NCI-H774 (cell line): Measurements from ENCODE around the gene FBXW8.

ENCODE experiments used
- DNase-seq: peaks from one replicate; lab custom pipeline; 2025; lab: John Stamatoyannopoulos, UW

The FBXW8 gene

DNA sequence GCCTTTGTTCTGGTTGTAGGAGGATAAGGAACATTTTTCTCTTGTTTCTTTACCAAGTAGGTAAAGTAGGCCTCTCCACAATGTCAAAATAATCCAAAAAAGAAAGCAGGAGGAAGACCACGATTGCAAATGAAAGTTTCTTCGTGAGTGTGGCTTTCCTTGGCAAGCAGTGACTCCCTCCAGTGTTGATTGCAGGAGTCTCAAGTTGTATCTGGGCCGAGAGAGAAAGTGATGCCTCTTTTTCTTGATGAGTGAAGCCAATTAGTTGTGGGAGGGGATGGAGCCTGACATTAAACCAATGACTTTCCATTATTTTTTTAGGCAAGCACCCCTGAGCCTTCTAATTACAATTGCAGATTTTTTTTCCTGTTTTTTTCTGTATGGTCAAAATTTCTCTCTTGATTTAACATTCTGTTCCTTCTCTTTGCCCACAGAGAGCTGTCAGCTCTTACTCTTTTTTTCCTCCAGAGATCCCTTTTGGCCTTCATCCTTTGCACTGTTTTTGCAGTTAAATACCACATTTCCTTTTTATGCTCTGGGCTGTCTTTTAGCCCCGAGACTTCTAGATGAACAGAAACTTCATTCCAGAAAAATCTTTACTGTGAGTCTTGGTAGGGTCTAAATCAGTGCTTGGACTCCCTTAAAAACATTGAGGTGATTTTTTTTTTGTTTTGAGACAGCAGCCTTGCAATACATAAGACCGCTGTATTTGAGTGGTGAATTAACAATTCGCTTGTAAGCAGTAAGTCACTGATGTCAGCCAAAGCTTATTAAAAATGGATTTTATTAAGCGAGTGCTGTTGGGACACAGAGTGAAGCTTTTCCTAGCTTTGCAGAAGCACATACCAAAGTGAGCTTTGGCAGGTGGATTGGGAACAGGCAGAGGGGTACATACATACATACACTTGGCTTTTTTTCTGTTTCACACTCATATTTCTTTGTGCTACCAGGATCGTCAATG, 15.8 kb downstream of the FBXW8 start:
- no peak for DNase-seq

DNA sequence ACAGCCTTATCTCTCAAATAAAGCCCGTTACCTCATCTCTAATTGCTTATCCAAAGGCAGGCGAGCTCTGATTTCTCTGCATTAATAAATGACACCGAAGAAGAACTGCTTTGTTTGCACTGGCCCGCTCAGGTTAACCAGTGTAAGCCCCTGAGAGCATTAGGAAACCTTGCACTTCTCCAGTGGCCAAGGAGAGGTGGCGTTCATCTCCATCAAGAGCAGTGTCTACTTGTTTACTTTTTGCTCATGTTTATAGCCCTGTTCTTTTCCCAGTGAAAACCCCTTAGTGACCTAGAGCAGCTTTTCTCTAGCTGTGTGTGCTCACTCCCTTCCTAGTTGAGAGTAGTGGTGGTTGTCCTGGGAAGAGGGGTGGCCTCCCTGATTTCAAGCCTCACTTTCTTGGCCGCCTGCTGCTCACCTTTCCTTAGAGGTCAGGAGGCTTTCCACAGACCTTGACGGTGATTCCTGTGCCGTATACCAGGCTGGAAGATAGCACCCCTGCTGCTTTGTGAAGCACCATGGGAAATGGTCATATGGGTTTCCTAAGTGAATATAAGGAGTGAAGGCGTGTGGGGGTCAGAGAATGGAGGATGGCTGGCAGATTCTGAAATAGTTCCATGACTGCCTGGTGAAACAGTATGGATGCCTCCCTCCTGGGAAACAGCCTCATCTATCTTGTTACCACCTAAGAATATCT, 16.6 kb downstream of the FBXW8 start:
- DNase-seq = no peak

DNA sequence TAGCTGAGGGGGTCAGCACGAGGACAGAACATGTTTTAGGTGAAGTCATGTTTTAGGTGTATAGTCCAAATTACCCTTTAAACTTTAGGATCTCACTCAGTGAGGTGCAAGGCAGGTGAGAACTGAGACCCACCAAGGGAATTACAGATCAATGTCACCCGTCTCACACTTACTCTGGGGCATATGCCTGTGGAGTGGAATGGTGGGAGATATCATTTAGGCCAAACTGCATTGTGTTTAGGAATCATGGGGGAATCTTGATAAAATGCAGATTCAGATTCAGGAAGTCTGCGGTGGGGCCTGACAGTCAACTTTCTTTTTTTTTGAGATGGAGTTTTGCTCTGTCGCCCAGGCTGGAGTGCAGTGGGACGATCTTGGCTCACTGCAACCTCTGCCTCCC, 17.8 kb downstream of the FBXW8 start:
- DNase-seq = no peak

DNA sequence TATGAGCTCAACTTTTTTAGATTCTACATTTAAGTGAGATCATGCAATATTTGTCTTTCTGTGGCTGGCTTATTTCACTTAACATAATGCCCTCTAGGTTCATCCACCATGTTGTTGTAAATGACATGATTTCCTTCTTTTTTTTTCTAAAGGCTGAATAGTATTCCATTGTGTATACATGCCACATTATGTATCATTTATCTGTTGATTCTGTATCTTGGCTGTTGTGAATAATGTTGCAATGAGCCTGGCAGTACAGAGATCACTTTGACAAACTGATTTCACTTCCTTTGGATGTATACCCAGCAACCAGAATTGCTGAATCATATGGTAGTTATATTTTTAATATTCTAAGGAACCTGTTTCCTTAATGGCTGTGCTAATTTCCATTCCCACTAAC, 19.1 kb downstream of the FBXW8 start:
- no peak for DNase-seq

DNA sequence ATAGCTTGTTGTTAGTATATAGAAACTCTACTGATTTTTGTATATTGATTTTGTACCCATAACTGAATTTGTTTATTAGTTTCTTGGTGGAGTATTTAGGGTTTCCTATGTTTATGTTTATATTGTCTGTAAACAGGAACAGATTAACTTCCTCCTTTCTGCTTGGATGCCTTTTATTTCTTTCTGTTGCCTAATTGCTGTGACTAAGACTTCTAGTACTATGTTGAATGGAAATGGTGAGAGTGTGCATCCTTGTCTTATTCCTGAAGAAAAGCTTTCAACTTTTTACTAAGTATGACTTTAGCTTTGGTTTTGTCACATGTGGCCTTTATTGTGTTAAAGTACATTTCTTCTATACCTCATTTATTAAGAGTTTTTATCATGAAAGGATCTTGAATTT, 20.9 kb downstream of the FBXW8 start:
- no peak for DNase-seq

DNA sequence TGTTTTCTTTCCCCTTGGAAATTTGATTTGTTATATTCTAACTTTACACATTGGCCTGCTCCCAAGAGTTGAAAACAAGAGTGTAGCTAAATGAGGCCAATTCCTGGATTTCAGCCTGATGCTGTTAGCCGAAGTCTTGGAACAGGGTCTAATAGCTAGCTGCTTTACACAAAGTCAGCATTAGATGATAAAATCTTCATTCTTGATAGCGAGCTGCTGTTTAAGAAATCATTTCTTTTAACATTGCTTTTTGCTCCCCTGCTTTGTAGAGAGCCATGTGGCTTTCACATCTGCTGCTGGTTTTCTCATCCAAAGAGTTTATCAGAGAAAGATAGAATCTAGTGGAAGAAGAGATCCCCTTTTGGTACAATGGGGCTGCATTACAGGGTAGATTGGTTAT, 22.3 kb downstream of the FBXW8 start:
- DNase-seq = no peak

DNA sequence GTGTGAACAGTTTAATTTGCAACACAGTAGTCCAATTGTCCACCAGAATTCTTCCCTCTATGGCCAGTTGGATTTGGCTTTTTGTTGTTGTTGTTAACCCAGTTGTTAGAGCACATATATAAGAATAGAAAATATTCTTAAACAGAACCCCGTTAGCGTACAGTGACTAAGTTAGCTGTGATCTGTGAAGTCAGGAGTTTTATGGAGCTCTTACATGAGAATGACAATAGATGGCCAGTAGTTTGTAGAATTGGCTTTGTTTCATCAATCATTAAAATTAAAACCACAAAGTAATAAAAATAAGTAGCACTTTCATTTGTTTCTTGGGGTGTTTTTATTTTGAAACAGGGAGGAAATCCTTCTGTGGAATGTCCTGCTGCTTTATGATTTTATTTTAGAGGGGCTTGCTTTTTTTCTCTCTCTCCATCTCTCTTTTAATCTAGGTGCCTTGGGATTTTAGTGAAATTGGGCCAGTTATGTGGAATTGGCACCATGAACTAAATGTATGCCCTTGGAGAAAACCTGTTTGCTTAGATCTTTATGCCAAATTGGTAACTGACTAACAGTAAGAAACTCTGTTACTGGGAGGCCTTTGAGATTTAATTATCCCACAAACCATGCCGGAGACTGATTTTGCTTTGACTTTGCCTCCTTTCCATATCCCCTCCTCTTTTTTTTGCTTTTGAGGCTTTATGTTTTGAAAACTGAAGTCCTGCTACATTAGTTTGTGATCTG, 22.9 kb downstream of the FBXW8 start:
- DNase-seq = no peak

DNA sequence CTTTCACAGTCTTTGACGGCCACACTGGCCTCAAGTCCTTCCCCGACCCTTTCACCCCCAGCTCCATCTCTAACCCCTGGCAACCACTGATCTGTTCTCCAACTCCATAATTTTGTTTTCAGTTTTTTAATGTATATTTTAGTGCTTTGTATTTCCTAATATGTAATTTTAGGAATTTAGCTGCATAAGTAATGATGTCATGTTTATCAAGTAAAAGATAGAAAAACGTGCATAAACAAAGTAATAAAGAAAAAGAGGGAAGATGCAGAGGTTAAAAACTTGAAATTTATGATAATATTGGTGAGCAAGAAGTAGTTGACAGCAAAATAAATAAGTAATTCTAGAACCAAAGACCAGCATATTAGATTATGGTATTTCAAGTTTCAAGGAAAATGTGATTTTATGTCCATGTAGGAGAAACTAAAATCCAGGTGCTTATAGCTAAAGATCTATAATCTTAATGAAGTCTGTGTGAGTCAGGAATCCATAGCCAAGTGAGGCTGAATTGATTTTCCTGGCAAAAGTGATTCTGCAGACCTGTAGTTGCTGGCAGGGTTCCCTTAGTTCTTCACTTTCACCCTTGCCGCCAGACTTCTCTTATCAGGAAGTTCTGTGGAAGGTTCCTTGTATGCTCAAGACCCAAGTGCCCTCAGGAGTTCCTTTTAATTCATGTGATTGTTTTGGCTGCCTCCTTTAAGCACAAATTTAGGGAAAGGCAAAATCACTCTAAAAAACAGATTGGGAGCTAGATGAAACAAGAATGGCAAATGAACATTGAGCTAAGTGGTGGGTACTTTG, 24.4 kb downstream of the FBXW8 start:
- no peak for DNase-seq

DNA sequence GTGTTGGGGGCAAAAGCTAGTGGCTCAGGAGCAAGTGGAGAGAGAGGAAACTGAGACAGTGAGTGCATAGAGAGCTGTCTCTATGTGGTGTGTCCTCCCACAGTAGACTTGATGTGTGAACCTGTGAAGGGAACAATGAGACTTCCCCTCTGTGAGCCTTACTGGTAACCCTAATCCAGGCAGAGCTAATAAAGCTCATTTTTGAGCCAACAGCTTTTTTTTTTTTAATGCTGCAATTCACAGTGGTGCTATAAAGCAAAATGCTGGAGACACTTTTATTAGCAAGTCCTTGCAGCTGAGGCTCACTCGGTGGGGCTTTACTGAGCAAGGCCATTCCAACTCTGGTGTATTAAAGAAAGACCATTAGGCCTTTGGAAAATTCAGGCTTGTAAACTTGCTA, 26.9 kb downstream of the FBXW8 start:
- DNase-seq = no peak

DNA sequence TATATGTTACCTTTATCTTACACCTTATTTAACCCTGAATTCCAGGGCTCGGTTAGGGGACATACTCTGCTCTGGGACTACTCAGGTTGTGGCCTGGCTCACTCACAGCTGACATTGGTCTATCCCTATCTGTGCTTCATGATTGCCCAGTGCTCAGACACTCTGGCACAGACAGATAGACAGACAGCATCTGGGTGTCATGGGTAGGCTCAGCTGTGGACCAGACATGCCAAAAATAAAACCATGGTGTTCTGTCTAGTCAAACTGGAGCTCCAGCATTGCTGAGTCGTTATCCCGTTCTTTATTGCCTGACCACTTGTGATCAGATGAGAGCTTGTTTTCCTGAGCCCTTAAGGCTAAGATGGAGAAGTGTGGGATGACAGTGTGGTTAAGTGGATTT, 29.0 kb downstream of the FBXW8 start:
- no peak for DNase-seq

DNA sequence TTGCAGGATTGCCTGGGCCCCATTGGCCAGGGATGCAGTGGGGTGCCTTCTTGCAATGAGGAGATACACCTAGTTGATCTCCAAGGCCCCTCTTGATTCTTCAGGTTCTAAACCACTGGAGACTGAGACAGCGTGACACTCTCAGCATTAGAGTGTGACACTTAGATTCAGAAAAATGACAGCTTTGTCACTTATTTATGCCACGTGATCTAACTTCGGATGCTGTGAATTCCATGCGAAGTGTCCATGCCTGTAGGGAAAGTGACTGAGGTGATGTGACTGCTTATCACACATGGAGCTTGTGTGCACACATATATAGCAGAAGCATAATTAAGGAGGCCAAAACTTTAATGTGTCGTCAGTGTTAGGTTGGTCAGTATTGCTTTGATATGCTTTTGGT, 30.4 kb downstream of the FBXW8 start:
- no peak for DNase-seq

DNA sequence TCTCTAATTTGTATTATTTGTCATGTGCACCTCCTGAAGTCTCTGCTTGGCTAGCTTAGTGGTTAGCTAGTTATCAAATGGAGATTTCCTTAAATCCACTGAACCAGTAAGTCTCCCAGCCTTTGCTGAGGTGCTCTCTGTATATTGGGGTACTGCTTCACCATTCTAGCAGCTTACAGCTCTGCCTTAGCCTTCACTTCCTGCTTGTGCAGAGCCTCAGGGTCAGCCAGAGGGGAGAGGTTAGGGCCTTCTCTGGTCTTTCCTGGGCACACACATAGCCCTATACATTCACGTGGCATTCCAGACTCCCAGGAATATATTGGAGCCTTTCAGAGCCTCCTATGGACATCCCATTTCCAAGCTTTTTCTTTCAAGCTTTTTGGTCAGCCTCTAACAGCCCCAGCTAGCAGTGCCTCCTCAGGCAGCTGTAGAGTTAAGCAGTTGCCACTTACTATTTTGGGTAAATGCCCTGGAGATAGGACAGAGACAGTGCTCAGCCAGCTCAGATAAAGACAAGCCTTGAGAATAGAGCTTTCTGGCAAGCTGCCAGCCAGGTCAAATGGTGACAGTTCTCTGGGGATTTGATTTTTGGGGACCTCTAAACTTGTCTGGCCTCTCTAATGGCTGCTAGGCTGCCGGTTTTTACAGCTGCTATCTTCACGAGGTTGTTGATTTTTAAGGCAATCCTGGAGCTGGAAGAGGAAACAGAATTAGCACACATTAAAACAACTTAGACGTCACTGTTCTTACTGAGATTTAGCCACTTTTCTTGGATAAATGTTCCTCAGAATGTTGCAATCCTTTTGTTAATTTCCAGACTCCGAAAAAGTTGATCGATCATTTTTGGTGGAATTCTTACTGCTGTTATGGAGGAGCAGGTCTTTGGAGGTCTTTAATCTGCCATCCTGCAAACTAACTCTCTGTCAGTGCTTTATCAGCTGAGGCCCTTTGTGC, 32.9 kb downstream of the FBXW8 start:
- no peak for DNase-seq

DNA sequence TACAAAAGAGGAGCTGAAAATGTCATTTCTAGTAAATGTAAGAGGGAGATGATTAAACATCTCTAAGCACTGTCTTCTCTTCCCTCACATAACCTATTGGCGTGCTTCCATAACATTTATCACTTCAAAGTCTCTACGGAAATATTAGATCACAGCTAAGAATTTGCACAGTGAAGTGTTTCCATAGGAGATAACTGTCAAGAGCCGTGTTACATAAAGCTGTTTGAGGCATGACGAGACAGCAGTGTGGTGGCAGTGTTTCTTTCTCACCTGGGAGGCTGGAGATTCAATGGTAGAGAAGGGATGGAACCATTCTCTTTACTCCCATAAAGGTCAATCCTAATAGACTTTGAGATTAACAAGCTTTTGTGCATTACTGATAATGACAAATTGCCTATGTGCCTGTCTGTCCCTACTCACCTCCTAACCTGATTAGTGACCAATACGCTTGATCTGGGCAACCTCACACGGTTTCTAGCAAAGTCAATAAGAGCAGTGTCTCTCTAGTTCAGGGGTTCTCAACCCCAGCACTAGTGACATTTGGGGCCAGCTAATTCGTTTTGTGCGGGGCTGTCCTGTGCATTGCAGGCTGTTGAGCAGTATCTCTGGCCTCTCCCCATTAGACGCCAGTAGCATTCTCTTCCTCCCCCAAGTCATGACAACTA, 35.3 kb downstream of the FBXW8 start:
- no peak for DNase-seq

DNA sequence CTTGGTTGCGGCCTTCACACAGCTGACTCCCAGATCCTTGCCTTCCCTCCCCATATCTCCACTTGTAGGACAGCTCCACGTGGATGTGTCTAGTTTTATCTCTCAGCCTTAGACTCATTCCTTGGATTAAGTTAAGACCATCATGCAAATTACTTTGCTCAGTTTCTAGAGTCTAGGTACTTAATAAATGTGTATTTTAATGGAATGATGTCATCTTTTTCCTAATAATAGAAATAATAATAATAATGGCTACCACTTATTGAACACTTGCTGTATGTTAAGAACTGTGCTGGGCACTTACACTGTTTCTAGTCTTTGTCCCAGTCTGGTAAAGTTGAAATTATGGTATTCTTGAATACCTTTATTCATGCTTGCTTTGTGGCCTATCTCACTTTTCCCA, 37.5 kb downstream of the FBXW8 start:
- DNase-seq = no peak

DNA sequence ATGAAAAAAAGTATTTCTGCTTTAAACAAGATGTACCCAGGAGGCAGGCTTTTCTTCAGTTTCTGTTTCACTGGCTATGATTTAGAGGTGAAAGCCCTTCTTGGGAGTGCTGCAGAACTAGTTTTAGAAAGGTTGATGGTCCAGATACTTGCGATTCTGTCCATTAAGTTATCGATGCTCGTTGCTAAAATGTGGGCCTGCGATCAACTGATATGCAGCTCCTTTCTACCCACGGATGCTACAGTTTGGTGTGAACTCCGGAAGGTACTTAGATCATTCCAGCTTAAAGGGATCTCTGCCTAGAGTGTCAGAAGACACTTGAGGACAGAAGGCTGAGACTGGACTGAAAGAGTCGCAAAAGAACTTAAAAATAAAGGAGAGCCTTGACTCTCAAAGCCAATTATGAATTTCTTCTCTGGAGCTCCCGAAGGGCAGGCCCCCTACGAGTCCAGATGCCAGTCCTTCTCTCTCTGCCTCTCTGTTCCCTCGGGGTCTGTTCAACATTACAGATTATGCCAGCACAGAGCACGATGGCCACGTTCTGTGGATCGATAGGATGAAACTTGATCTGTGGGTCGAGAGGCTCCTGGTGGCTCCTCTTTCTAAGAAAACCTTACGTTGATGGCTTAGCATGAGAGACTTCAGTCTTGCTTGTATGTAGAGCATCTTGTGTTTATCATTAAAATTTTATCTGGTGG, 40.0 kb downstream of the FBXW8 start:
- DNase-seq = no peak

DNA sequence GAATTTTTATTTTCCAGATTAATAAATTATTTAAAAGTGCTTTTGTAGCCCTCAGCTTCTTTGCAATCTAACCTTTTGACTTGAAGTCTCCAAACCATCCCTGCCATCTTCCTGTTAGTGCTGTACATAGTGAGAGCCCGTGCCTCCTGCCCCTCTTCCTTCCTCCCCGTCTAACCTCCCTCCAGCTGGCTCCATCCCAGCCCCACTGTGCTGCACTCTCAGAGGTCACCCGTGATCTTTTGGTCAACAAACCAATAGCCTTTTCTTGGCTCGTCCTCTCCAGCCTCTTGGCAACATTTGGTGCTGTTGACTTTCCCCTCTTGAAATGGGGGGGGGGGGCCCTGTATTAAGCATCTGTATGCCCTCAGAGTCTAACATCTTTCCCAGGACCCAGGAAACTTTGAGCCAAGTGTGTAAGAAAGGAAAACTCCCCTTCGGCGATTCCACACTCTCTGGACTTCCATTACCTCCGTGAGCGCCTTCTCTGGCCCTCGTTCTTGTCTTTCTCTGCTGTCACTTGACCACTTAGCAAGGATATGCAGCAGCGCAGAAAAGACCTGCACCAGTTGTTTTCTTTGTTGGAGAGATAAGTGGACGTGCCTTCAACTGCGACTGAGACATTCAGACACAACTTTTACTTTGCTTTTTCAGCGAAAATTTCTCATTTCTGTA, 44.1 kb downstream of the FBXW8 start:
- no peak for DNase-seq

DNA sequence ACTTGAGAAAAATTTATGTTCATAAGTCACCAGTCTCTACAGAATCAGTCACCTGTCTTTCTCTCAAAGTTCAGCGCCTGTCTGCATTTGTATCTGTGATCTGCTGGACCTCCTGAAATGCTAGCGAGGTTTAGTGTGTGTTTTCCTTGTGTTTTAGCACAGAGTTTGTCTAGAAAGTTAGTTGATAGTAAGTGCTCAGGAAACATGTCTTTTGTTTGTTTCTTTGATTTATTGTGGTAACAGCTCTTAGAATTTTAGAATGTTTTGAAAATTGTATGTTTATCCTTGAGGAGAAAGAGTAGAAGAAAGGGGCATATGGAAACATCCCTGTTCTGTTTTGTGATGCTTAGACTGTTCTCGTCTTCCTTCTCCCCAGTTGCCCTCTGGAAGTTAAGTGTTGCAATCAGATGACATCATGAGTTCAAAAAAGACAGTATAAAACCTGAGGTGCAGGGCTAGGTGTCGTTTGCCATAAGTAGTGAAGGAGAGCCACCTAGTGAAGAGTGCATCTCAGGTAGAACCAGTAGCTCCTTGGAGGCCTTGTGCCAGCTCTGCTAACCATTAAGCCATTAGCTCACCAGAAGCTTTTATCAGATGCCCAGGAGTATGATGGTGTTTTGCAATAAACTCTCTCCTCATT, 44.8 kb downstream of the FBXW8 start:
- DNase-seq = no peak

DNA sequence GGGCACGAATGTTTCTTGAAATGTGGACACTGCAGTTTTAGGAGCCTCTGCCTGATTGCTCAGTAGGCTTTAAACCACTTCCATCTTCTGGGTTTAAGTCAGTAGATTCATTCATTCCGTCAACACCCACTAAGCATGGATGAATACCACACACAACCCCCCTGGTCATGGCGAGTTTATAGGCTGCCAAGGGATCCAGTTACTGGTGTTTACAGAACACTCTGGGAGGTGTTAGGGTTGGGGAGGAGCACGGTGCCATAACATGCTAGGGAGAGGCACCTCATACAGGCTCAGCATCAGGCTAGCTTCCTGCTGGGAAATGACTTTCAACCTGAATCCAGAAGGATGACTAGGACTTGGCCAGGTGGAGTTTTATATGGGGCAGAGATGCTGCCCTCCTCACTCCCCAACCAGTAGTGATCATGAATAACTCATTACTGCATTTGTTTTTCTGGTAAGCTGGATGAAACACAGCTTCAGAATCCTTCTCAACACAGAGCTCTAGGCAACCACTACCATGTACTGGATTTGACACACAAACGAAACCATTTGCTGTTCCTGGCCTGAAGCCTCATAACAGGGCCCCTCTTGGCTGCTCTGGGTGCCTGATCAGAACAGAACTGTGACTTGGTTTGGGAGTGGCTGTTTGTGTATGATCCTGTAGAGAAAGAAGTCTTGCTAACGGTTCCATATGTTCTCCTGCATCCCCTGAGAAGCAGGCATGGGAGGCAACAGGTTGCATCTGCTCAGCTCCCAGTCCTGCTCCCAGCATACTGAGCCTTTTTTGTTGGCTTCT, 47.9 kb downstream of the FBXW8 start:
- no peak for DNase-seq
